Suppressor macrophage treated with lipopolysaccharide for 4 hours (primary cell): Measurements from ENCODE around the gene ZNF253.
"Not testable (repeated sequence)": the region's sequence is repeated elsewhere in the genome, so short reads cannot be mapped to it uniquely, and the experiment has no call there.

Source experiments
- DNase-seq: peaks from one replicate; pipeline ENCODE4 v3.0.0-alpha.2; 2020

Gene ZNF253

DNA sequence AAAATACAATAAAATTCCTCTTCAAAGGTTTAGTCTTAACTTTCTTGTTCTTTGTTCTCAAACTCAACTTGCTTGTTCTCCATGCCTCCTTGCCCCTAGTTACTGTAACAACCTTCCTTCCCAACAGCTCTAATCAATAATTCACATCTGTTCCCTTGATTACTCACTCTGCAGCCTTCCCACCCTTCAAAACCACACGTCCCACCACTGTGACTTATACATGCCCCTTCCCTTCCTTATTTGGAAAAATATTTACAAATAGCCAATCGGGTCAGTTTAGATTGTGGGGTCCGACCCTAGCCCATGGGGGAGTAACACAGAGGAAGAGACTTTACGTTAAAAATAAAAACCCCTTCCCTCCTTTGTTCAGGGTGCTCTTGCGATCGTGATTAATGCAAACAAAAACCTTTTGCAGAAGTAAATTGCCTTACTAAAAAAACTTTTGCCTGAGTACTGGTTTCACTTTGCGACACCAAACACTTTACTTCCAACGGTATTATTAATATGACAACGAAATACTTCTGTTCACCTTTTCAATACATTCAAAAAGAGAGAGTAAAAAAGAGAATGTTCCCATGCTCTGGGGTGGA is 34.6 kb downstream of the ZNF253 start:
- DNase-seq: peak; percentile 0

DNA sequence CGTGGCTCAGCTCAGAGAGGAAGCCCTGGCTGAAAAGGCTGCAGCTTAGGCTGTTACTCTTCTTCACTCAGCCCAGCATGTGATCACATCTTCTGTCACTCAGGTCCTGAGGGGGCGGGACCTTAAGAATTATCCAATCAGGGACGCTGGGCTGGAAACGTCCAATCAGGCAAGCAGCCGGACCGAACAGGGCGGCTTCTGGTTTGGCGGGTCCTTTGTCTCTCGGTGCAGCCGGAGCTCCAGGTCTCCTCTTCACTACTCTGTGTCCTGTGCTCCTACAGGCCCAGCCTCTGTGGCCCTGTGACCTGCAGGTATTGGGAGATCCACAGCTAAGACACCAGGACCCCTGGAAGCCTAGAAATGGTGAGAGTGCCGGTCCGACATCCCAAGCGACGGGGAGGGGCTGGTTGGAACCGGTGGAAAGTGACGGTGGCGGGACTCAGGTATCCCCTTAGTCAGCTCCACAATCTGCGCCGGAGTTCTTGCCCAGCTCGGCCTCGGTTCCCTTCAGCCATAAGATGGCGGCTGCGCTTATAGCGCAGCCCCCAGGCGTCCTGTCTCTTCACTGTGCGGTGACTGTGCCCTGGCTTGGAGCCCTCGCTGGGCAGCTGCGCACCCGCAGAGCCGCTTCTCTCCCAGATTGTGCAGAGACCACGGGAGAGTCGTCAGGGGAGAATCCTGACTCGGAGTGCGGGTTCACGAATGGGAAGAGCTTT is 35.2 kb downstream of the ZNF253 start, which contains the start of gene ZNF93:
Gene ZNF93 (plus strand): TSS at position 218 of the 716 bp plus-strand sequence. CDS start 143 bp downstream, at position 361.
- peak; percentile 93 for DNase-seq

DNA sequence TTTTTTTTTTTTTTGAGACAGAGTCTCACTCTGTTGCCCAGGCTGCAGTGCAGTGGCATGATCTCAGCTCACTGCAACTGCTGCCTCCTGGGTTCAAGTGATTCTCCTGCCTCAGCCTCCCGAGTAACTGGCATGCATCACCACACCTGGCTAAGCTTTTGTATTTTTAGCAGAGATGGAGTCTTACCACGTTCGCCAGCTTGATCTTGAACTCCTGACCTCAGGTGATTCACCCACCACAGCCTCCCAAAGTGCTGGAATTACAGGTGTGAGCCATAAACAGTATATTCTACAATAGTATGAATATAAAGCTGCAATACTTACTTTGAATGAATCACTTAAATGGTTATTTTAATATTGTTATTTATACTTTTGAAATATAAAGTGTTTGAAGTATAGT is 41.9 kb downstream of the ZNF253 start:
- not testable (repeated sequence) for DNase-seq

DNA sequence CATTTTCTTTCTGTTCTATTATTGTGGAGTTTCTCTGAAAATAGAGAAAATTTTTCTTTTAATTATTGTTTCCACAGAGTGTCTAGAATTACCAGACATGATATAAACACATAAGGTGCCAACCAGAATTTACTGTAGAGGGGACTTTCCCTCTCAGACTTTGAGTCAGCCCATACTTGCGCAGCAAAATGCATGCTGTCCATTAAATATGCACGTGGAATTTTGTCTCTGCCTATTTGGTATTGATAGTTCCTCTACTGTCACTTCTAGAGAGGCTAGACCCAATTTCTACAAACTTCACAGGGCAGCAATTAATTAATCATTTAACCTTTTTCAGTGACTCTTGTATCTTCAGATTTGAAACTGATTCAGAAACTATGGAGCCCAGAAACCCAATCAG is 44.0 kb downstream of the ZNF253 start:
- DNase-seq: no peak

DNA sequence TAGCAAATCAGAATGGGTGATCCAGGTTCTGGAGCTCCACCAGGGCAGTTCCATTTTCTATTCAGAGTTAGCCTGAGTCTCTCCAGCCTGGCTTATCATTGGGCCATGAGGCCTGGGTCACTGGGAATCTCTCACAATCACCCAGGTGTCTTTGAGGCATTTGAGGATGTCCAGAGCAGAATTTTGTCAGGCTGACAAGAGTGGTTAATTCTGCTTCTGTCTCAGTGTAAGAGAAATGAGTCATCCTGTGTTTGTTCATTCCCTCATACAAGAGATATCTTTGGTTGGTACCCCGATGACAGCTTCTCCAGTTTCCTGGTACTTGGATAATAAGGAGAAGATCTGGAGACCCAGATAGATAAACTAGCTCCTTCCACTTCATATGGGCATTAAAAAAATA is 45.5 kb downstream of the ZNF253 start:
- DNase-seq: no peak

DNA sequence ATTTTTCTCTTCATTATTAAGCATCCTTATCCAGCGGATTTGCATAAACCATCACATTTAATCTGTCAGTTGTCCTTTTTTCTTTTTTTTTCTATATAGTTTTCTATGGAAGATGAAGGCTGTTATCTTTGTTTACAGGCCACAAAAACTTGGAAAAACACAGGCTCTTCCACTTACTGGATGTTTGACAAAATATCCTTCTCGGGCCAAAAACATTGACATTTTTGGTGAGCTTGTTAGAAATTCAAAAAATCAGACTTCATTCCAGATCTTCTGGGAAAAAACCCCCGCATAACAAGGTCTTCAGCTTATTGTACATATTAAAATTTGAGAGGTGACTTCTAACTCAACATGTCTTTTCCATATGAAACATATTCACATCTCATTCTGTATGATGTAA is 48.9 kb downstream of the ZNF253 start:
- DNase-seq: no peak

DNA sequence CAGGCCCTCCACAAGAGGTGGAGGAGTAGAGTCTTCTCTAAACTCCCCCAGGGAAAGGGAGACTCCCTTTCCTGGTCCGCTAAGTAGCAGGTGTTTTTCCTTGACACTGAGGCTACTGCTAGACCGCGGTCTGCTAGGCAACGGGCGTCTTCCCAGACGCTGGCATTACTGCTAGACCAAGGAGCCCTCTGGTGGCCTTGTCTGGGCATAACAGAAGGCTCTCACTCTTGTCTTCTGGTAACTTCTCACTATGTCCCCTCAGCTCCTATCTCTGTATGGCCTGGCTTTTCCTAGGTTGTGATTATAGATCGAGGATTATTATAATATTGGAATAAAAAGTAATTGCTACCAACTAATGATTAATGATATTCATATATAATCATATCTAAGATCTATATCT is 64.7 kb downstream of the ZNF253 start:
- not testable (repeated sequence) for DNase-seq

DNA sequence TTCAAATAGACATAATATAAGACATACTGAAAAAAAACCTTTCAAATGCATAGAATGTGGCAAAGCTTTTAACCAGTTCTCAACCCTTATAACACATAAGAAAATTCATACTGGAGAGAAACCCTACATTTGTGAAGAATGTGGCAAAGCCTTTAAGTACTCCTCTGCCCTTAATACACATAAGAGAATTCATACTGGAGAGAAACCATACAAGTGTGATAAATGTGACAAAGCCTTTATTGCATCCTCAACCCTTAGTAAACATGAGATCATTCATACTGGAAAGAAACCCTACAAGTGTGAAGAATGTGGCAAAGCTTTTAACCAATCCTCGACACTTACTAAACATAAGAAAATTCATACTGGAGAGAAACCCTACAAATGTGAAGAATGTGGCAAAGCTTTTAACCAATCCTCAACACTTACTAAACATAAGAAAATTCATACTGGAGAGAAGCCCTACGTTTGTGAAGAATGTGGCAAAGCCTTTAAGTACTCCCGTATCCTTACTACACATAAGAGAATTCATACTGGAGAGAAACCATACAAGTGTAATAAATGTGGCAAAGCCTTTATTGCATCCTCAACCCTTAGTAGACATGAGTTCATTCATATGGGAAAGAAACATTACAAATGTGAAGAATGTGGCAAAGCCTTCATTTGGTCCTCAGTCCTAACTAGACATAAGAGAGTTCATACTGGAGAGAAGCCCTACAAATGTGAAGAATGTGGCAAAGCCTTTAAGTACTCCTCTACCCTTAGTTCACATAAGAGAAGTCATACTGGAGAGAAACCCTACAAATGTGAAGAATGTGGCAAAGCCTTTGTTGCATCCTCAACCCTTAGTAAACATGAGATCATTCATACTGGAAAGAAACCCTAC is 68.0 kb downstream of the ZNF253 start:
- not testable (repeated sequence) for DNase-seq

DNA sequence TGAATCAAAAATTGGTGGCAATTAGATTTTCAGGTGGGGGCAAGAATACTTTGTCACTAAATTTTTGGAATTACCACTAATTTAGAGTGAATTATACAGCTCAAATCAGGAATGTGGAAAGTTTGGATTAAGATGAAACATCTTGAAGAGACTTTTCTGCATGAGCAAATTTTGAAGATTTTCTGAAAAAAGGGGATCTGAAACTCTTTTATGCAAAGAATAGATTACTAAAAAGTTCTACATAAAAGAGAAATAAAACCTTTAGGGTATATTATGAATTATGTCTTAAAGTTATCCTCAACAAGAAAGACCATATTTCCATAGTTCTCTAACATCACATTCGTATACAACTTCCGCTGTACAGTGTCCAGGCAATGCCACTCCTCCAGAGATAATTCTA is 71.7 kb downstream of the ZNF253 start:
- no peak for DNase-seq

DNA sequence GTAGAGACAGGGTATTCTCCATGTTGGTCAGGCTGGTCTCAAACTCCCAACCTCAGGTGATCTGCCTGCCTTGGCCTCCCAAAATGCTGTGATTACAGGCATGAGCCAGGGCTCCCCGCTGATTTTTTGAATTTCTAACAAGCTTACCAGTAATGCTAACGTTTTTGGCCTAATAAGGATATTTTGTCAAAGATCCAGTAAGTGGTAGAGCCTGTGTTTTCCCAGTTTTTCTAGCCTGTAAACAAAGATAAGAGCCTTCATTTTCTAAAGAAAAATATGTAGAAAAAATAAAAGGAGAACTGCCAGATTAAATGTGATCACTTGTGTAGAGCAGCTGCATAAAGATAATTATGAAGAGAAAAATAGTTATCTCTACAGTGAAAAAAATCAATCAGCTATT is 72.8 kb downstream of the ZNF253 start:
- DNase-seq: no peak

DNA sequence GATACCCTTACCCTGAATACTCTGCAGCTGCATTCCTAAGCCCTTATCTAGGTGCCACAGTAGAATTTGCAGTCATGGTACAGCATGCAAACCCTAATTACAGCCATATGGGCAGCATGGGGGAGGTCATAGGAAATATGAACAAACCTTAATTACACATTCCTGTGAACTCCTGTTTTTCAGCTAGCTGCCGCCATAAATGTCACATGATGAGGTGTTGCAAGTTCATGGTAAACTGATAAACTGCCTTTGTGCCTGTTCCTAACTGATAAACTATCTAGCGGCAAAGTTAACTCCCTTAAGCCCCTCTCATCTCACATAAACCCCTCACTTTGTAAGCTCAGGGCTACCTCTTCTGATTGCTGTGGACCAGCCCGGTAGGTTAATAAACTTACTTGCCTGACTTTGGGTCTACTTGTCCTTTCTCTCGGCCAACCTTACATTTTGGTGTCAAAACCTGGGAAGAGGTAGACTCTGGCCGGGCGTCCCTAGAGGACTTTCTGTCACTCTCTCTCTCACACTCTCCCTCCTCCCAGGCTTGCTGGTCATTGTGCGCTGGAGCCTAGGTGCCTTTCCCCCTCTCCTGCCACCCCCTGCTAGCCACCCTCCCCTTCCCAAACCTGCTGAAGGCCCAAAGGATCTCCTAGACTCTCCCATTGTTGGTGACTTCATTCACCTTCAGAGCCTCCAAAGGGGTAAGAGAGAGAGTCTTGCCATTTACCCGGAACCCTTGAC is 78.3 kb downstream of the ZNF253 start:
- no peak for DNase-seq
